GM06990 (cell line): Measurements from ENCODE around the gene TMEM38A.

Source experiments
- DNase-seq: peaks from one replicate; pipeline ENCODE4 v3.0.0-alpha.2; 2011; ENCODE audit not compliant: insufficient read length; ENCODE audit errors: extremely low read depth
- H3K27me3 ChIP-seq: replicated peaks from 2 replicates; pipeline ENCODE4 v1.6.0; 2011; ENCODE audit warnings: low read length; ENCODE audit not compliant: control insufficient read depth, insufficient read depth
- H3K36me3 ChIP-seq: 2 replicates; pipeline ENCODE4 v1.5.1; 2011; ENCODE audit warnings: low read length; ENCODE audit not compliant: control insufficient read depth, insufficient read depth
- H3K4me3 ChIP-seq: replicated peaks from 2 replicates; pipeline ENCODE4 v1.5.1; 2011; ENCODE audit warnings: low read depth, mild to moderate bottlenecking, control low read depth, low read length
- CTCF ChIP-seq: IDR thresholded peaks from 2 replicates; pipeline ENCODE4 v1.5.1; 2011; ENCODE audit warnings: low read length, control low read depth, mild to moderate bottlenecking, inconsistent platforms; ENCODE audit not compliant: insufficient read depth, poor library complexity, severe bottlenecking

Gene TMEM38A

GRCh38 chr19:16652854-16653253 lies 8.1 kb upstream of the TMEM38A start:
- TF ChIP-seq CTCF, result no peak
- Histone ChIP-seq H3K27me3 (no peaks in the 10 kb centered on the region), H3K36me3 (peaks cover 30% of the 10 kb centered on the region), H3K4me3 (no peak overlapping the region)
- no peak for DNase-seq

GRCh38 chr19:16654140-16654539 lies 6.8 kb upstream of the TMEM38A start:
- no peak for TF ChIP-seq CTCF
- Histone ChIP-seq H3K4me3 (no peak overlapping the region), H3K36me3 (peaks cover 35% of the 10 kb centered on the region), H3K27me3 (no peaks in the 10 kb centered on the region)
- DNase-seq, result no peak

- no peak for TF ChIP-seq CTCF
- DNase-seq, result no peak
- Histone ChIP-seq H3K4me3 (no peak overlapping the region), H3K36me3 (peaks cover 35% of the 10 kb centered on the region), H3K27me3 (no peaks in the 10 kb centered on the region)
Observed at GRCh38 chr19:16654627-16655026, 6.3 kb upstream of the TMEM38A start.

GRCh38 chr19:16655727-16656126 lies 5.2 kb upstream of the TMEM38A start:
- no peak for DNase-seq
- Histone ChIP-seq H3K36me3 (peaks cover 35% of the 10 kb centered on the region), H3K4me3 (no peak overlapping the region), H3K27me3 (no peaks in the 10 kb centered on the region)
- no peak for TF ChIP-seq CTCF

- H3K36me3 ChIP-seq, result peaks cover 29% of the 10 kb centered on the region
Observed at GRCh38 chr19:16657384-16657783, 3.6 kb upstream of the TMEM38A start.

More at GRCh38 chr19:16657384-16657783, 3.6 kb upstream of the TMEM38A start:
- H3K4me3 ChIP-seq, result no peak overlapping the region
- no peaks in the 10 kb centered on the region for H3K27me3 ChIP-seq
- DNase-seq, result no peak
- no peak for TF ChIP-seq CTCF
